ENCODE data around the gene IKBKE.

The IKBKE gene

DNA sequence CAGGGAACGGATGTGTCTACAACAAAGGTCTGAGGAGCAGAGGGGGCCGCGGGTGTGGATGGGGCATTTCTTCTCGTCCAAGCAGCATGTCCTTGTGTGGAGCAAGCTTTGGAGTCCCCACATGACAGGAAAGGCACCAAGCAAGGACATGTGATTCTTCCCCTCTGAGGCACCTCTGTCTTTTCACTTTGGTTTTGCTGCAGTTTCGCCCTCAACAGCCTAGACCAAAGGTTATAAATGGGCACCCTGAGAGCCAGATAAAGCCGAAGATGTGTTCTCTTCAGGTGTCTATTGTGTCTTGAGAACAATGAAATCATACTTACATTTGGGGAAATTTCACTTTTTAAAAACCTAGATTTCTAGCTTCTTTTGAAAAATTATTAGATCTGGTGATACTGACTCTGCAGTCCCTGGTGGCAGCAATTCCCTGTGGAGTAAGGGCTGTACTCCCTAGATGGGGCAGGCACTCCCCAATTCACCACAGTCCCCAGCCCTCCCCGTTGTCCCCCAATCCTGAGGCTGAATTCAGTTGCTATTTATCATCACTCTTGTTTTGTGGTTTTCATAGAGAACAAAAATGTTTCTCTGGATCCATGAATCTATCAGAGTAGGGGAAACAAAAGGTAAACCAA is 28.8 kb upstream of the IKBKE start:
- Histone ChIP-seq H3K79me2 (no peaks in the 10 kb centered on the region), H3K4me2 (ENCODE audit: low read length) (no peak overlapping the region), H3K27ac (no peak overlapping the region), H3K9ac (no peak overlapping the region), H2AFZ (no peak overlapping the region), H3K4me1 (no peaks in the 10 kb centered on the region), H3K9me3 (ENCODE audit: control insufficient read depth, low read length) (no peaks in the 10 kb centered on the region), H3K4me3 (ENCODE audit: low read depth, low read length) (no peak overlapping the region), H3K36me3 (ENCODE audit: control insufficient read depth, insufficient read depth, low read length) (no peaks in the 10 kb centered on the region), H3K27me3 (ENCODE audit: control insufficient read depth, insufficient read depth, low read length) (no peaks in the 10 kb centered on the region)
- TF ChIP-seq CTCF (IDR thresholded peaks at IDR 0.05), result no peak

- TF ChIP-seq CTCF (IDR thresholded peaks at IDR 0.05), result no peak
- H3K4me2 ChIP-seq (ENCODE audit: low read length), result no peak overlapping the region
- H3K9ac ChIP-seq, result no peak overlapping the region
- no peaks in the 10 kb centered on the region for H3K4me1 ChIP-seq
- no peak overlapping the region for H3K27ac ChIP-seq
- H2AFZ ChIP-seq, result no peak overlapping the region
- no peaks in the 10 kb centered on the region for H3K27me3 ChIP-seq (ENCODE audit: control insufficient read depth, insufficient read depth, low read length)
- no peaks in the 10 kb centered on the region for H3K9me3 ChIP-seq (ENCODE audit: control insufficient read depth, low read length)
- H3K79me2 ChIP-seq, result no peaks in the 10 kb centered on the region
- H3K4me3 ChIP-seq (ENCODE audit: low read depth, low read length), result no peak overlapping the region
- H3K36me3 ChIP-seq (ENCODE audit: control insufficient read depth, insufficient read depth, low read length), result no peaks in the 10 kb centered on the region
Observed at GRCh38 chr1:206442101-206442500, 28.2 kb upstream of the IKBKE start.

DNA sequence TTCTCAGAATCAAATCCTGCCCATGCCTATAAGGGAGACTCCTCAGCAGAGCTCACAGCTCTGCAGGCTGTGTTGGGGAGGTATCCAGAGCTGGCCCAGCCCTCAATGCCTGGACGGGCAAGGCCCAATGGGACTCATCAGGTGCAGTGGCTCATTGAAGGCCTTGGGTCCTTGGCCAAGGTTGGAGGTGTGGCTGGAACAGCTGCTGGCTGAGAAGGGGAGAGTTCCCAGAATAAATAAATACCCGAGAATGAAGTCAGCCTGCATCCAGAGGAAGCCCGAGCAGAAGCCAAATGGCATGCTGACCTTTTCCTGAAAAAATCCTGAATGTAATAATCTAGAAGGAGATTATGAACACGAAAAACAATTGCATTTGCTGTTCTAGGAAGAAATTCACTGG is 25.2 kb upstream of the IKBKE start:
- Histone ChIP-seq H3K4me1 (no peaks in the 10 kb centered on the region), H3K9me3 (ENCODE audit: control insufficient read depth, low read length) (no peaks in the 10 kb centered on the region), H3K4me2 (ENCODE audit: low read length) (no peak overlapping the region), H3K36me3 (ENCODE audit: control insufficient read depth, insufficient read depth, low read length) (no peaks in the 10 kb centered on the region), H3K9ac (no peak overlapping the region), H3K4me3 (ENCODE audit: low read depth, low read length) (no peak overlapping the region), H2AFZ (no peak overlapping the region), H3K79me2 (no peaks in the 10 kb centered on the region), H3K27me3 (ENCODE audit: control insufficient read depth, insufficient read depth, low read length) (no peaks in the 10 kb centered on the region), H3K27ac (no peak overlapping the region)
- TF ChIP-seq CTCF (IDR thresholded peaks at IDR 0.05), result no peak

- no peak overlapping the region for H3K9ac ChIP-seq
- no peaks in the 10 kb centered on the region for H3K79me2 ChIP-seq
- H3K36me3 ChIP-seq (ENCODE audit: control insufficient read depth, insufficient read depth, low read length), result no peaks in the 10 kb centered on the region
- no peaks in the 10 kb centered on the region for H3K27me3 ChIP-seq (ENCODE audit: control insufficient read depth, insufficient read depth, low read length)
- H3K27ac ChIP-seq, result no peak overlapping the region
- no peak for TF ChIP-seq CTCF (IDR thresholded peaks at IDR 0.05)
- H3K4me3 ChIP-seq (ENCODE audit: low read depth, low read length), result no peak overlapping the region
- H2AFZ ChIP-seq, result no peak overlapping the region
- no peaks in the 10 kb centered on the region for H3K9me3 ChIP-seq (ENCODE audit: control insufficient read depth, low read length)
- H3K4me1 ChIP-seq, result no peaks in the 10 kb centered on the region
- no peak overlapping the region for H3K4me2 ChIP-seq (ENCODE audit: low read length)
Observed at GRCh38 chr1:206445911-206446356, 24.3 kb upstream of the IKBKE start.

Data from parathyroid adenoma (tissue), 2 donors.